K562 (cell line): ENCODE results near the gene RASGRP4. TPM values are rescaled to one million over a fixed set of nuclear protein-coding genes. Genes with fewer than 3 reads are reported as not detected.

Experiments used
- ATAC-seq: fragments of 200-7000 bp; cut with Tn5 transposase; 3 replicates; pipeline ENCODE4 v1.9.1; 2020; ENCODE audit warnings: moderate library complexity
- BruUV-seq: library from RNA; stranded (reverse); fragments of 400-500 nt; replicated peaks from 2 replicates; lab custom pipeline; 2021; lab: Mats Ljungman, UMichigan
- CTCF ChIA-PET: fragments of 300-600 bp; formaldehyde crosslinking; extraction: SDS; loops from one replicate; lab custom pipeline; 2021; ENCODE audit warnings: low intra/inter-chr PET ratio; lab: Yijun Ruan, JAX
- POLR2A ChIA-PET: fragments of 300-600, 350-650 bp; sonication (Branson Sonifier 250); formaldehyde crosslinking; extraction: SDS; loops from one replicate; lab custom pipeline; 2021; ENCODE audit warnings: antibody characterized with exemption, inconsistent platforms; lab: Yijun Ruan, JAX
- DNase-seq, 4 experiments: peaks; one replicate each; pipeline versions ENCODE4 v3.0.0 to v3.0.0-alpha.2; 2011 to 2018; ENCODE audit warnings: low spot score in 3 of 4, mixed read lengths in 3 of 4; ENCODE audit errors: extremely low read depth in 1 of 4
- FAIRE-seq: peaks from 2 replicates; lab custom pipeline; 2011; peaks lifted over from hg19 to GRCh38; lab: Jason Lieb, UNC
- H2AFZ ChIP-seq: 2 replicates; pipeline ENCODE4 v1.6.0; 2011; ENCODE audit warnings: low read depth, low read length, control low read depth, inconsistent platforms
- H3K27ac ChIP-seq: fragments of 200-600 bp; 3 replicates; pipeline ENCODE4 v1.8.0; 2011; ENCODE audit warnings: low read depth, mild to moderate bottlenecking, control low read depth, inconsistent platforms, low read length, moderate library complexity, mixed read lengths; ENCODE audit errors: extremely low read depth
- H3K27me3 ChIP-seq, 2 experiments: fragments of 300-600 bp in 1 of 2; 2 replicates in 1 of 2; 3 replicates in 1 of 2; pipeline versions ENCODE4 v1.6.0 to v1.8.0; 2011; ENCODE audit warnings: inconsistent platforms in 2 of 2, low read length in 2 of 2, mild to moderate bottlenecking in 1 of 2, mixed read lengths in 1 of 2, moderate library complexity in 1 of 2; ENCODE audit not compliant: control insufficient read depth in 2 of 2, insufficient read depth in 2 of 2
- H3K36me3 ChIP-seq: fragments of 300-600 bp; 3 replicates; pipeline ENCODE4 v1.8.0; 2011; ENCODE audit warnings: mild to moderate bottlenecking, low read length, inconsistent platforms; ENCODE audit not compliant: control insufficient read depth, insufficient read depth
- H3K4me1 ChIP-seq, 2 experiments: fragments of 200-600 bp in 1 of 2; replicated peaks in 1 of 2; 2 replicates in 1 of 2; 3 replicates in 1 of 2; pipeline versions ENCODE4 v1.5.1 to v1.8.0; 2011; ENCODE audit warnings: inconsistent platforms in 2 of 2, low read length in 2 of 2, mild to moderate bottlenecking in 1 of 2, mixed read lengths in 1 of 2, moderate library complexity in 1 of 2; ENCODE audit not compliant: control insufficient read depth in 2 of 2, insufficient read depth in 2 of 2
- H3K4me2 ChIP-seq: 2 replicates; pipeline ENCODE4 v1.6.1; 2011; ENCODE audit warnings: low read length, control low read depth, inconsistent platforms, mixed read lengths; ENCODE audit not compliant: insufficient read depth
- H3K4me3 ChIP-seq: fragments of 200-600 bp; sonication (generic), shearing (Covaris generic); 2 replicates; pipeline ENCODE4 v1.5.1; 2016; ENCODE audit warnings: control low read depth, inconsistent platforms
- H3K79me2 ChIP-seq: fragments of 200-600 bp; 3 replicates; pipeline ENCODE4 v1.8.0; 2011; ENCODE audit warnings: low read length, inconsistent platforms; ENCODE audit not compliant: control insufficient read depth, insufficient read depth
- H3K9ac ChIP-seq, 2 experiments: 2 replicates each; pipeline versions ENCODE4 v1.6.0 to v1.6.1; 2011; ENCODE audit warnings: low read depth in 2 of 2, low read length in 2 of 2, control low read depth in 1 of 2, inconsistent platforms in 1 of 2, mild to moderate bottlenecking in 1 of 2, mixed read lengths in 1 of 2; ENCODE audit not compliant: insufficient read depth in 1 of 2
- H3K9me1 ChIP-seq: one replicate; pipeline ENCODE4 v1.6.0; 2011; ENCODE audit warnings: inconsistent platforms, mild to moderate bottlenecking, low read length, moderate library complexity; ENCODE audit not compliant: control insufficient read depth, insufficient read depth
- H3K9me3 ChIP-seq: replicated peaks from 2 replicates; pipeline ENCODE4 v1.5.1; 2011; ENCODE audit warnings: low read depth, low read length, inconsistent platforms; ENCODE audit not compliant: control insufficient read depth, insufficient read depth
- H4K20me1 ChIP-seq: replicated peaks from 2 replicates; pipeline ENCODE4 v1.6.1; 2011; ENCODE audit warnings: low read length, inconsistent platforms, mixed read lengths; ENCODE audit not compliant: control insufficient read depth, insufficient read depth
- C11orf30 ChIP-seq: fragments of 450-650 bp; IDR thresholded peaks from 2 replicates; pipeline ENCODE4 v1.6.1; 2016; ENCODE audit warnings: low read depth, mild to moderate bottlenecking
- KLF13 ChIP-seq: fragments of 450-650 bp; IDR thresholded peaks from 2 replicates; pipeline ENCODE4 v1.6.1; 2016; ENCODE audit warnings: missing genetic modification characterization, low read depth, mild to moderate bottlenecking, missing compliant biosample characterization, moderate library complexity, borderline replicate concordance
- MTA3 ChIP-seq: fragments of 450-650 bp; formaldehyde crosslinking; IDR thresholded peaks from 2 replicates; pipeline ENCODE4 v1.6.1; 2017; ENCODE audit warnings: mild to moderate bottlenecking, borderline replicate concordance
- NONO ChIP-seq, 2 experiments: fragments of 200-400 bp in 1 of 2; fragments of 450-650 bp in 1 of 2; formaldehyde crosslinking in 1 of 2; IDR thresholded peaks; 2 replicates each; pipeline ENCODE4 v1.6.1; 2017; ENCODE audit warnings: low read depth in 2 of 2, mild to moderate bottlenecking in 2 of 2, moderate library complexity in 2 of 2, low read length in 1 of 2
- THAP12 ChIP-seq: fragments of 250-450 bp; sonication (Bioruptor Pico); IDR thresholded peaks from 2 replicates; pipeline ENCODE4 v1.9.0; 2021; ENCODE audit warnings: mild to moderate bottlenecking, inconsistent platforms
- ZBTB11 ChIP-seq, 3 experiments: fragments of 200-800 bp in 1 of 3; fragments of 250-450 bp in 1 of 3; fragments of 450-650 bp in 1 of 3; sonication (Bioruptor Pico) in 1 of 3; sonication (Bioruptor generic) in 1 of 3; formaldehyde crosslinking in 1 of 3; IDR thresholded peaks; 2 replicates each; pipeline versions ENCODE4 v1.6.1 to v1.8.0; 2016 to 2022; ENCODE audit warnings: mild to moderate bottlenecking in 2 of 3, missing genetic modification characterization in 2 of 3, missing compliant biosample characterization in 1 of 3, moderate library complexity in 1 of 3
- ZNF561 ChIP-seq: fragments of 450-650 bp; formaldehyde crosslinking; conservative IDR thresholded peaks from 2 replicates; pipeline ENCODE4 v1.4.0; 2020; ENCODE audit warnings: mild to moderate bottlenecking, moderate library complexity
- ZNF592 ChIP-seq: fragments of 450-650 bp; IDR thresholded peaks from 2 replicates; pipeline ENCODE4 v1.6.1; 2017; ENCODE audit warnings: antibody characterized with exemption, mild to moderate bottlenecking
- WGBS: fragments of 100-300 bp; shearing (Covaris generic); methylation state at CpG from one replicate; pipeline ENCODE4 v1.1.6; 2016; ENCODE audit warnings: low coverage, mixed read lengths; ENCODE audit not compliant: insufficient coverage; ENCODE audit errors: missing lambda C conversion rate; 5-methylcytosine and 5-hydroxymethylcytosine counted together
- in situ Hi-C: fragments of 300-500 bp; cut with MboI; formaldehyde crosslinking; loops from 4 replicates; pipeline ENCODE4 v1.15.0; 2018; ENCODE audit warnings: inconsistent platforms, mixed read lengths
- intact Hi-C: fragments of 100-400 bp; cut with micrococcal nuclease; formaldehyde crosslinking; loops from 2 replicates; pipeline ENCODE4 v1.14.2; 2022
- polyA plus RNA-seq, 8 experiments: library from polyadenylated mRNA; depleted of rRNA in 4 of 8; stranded (reverse) in 5 of 8; unstranded in 3 of 8; fragments of >200 nt; fragmentation: Nextera tagmentation in 2 of 8; fragmentation: Illumina TruSeq in 1 of 8; extraction: Ambion mirVana in 2 of 8; extraction: Trizol in 1 of 8; gene quantifications; 2 replicates each; pipeline versions ENCODE4 v1.2.1 to v1.2.3, GENCODE V29; 2011 to 2014; ENCODE audit warnings: inconsistent platforms in 1 of 8, missing spikeins in 1 of 8
- total RNA-seq, 7 experiments: library from RNA; depleted of rRNA in 6 of 7; stranded (reverse); fragments of >200 nt in 6 of 7; fragmentation: Illumina TruSeq in 2 of 7; extraction: Trizol in 2 of 7; gene quantifications; 2 replicates each; pipeline versions ENCODE4 v1.2.1 to v1.2.3, GENCODE V29; 2011 to 2021; ENCODE audit warnings: low replicate concordance in 1 of 7

The RASGRP4 gene
- total and polyA plus RNA-seq, 9 of the 15 experiments (the other 6 are each of a cell fraction or from before 2014, with no cell fraction given), result 0.39 to 4.6 (median 3.8) TPM

- ATAC-seq (peak; percentile 99), DNase-seq (peak; percentile 99 to 100 (median 100)), FAIRE-seq (no peak)
- Histone ChIP-seq H3K4me1 (peaks cover 6 to 33% of the 10 kb centered on the region in 2 experiments; a peak in 4 of 5 replicates), H3K4me2 (peak within 1 kb of the TSS; percentile 85), H3K9me3 (no peaks in the 10 kb centered on the region), H3K4me3 (peak within 1 kb of the TSS; percentile 83), H3K79me2 (peaks cover 17% of the 10 kb centered on the region; the same call in 2 of the 3 replicates), H3K36me3 (peaks cover 22% of the 10 kb centered on the region; the same call in 2 of the 3 replicates), H3K27me3 (no peaks in the 10 kb centered on the region), H3K9ac (peak within 1 kb of the TSS; percentile 81 to 99), H3K9me1 (peaks cover 3% of the 10 kb centered on the region), H3K27ac (peak within 1 kb of the TSS; percentile 89), H4K20me1 (no peaks in the 10 kb centered on the region), H2AFZ (peak within 1 kb of the TSS; percentile 100)
- ChIA-PET CTCF (interaction anchor here (0.6 to 2.0 kb wide), 9 partner anchors 38 to 548 kb away, joined by 3 to 12 read pairs (median 7); partner anchors contain the start of genes MRPS12 and SARS2), POLR2A (interaction anchor here (0.6 to 3.5 kb wide), 14 partner anchors 11 to 622 kb away, joined by 3 to 30 read pairs (median 4); partner anchors contain the start of genes GGN, PSMD8 and SPRED3)
- WGBS, result under 1% methylated on average over 47 of the region's 82 CpGs
- in situ Hi-C loops, result loop anchor here (5.0 kb wide), 1 partner anchor 229 kb away; no protein-coding TSS in a partner anchor
- TSS peak; percentile 63 for BruUV-seq
- intact Hi-C loops, result loop anchor here (1.0 to 5.0 kb wide), 2 partner anchors 38 to 549 kb away; no protein-coding TSS in a partner anchor
- peak; percentile 59 to 61; a peak in 2 of 4 replicates for TF ChIP-seq NONO (IDR thresholded peaks at IDR 0.05; ENCODE audit: low read depth in 2 of 2, low read length in 1 of 2)
- TF ChIP-seq C11orf30, result 0 out of 2 replicates have a peak, but pooled peaks have one; percentile 8
- peak; percentile 84 for TF ChIP-seq MTA3
- peak in 1 of 3 experiments; percentile 60; a peak in 2 of 6 replicates for TF ChIP-seq ZBTB11 (CRISPR knock-in tag; IDR thresholded peaks at IDR 0.05)
- TF ChIP-seq ZNF592, result peak; percentile 51
- TF ChIP-seq ZNF561, result no peak
- peak; percentile 73; the same call in 1 of the 2 replicates for TF ChIP-seq KLF13 (tag)
- 0 out of 2 replicates have a peak, but pooled peaks have one; percentile 21 for TF ChIP-seq THAP12 (CRISPR knock-in tag)
Observed at GRCh38 chr19:38402967-38403674, 22.9 kb downstream of the RASGRP4 start, which contains the start of gene FAM98C. TSS of gene FAM98C (plus strand) at chr19:38403093. CDS start at chr19:38403154, 61 bp downstream.
